KMS-11 (cell line): ENCODE measurements around the gene SDS.

Experiments
- H2AFZ ChIP-seq: fragments of 200-600 bp; sonication (generic); 2 replicates; pipeline ENCODE4 v1.6.1; 2016; ENCODE audit warnings: antibody characterized with exemption, mixed run types, low read depth
- H3K27ac ChIP-seq: fragments of 200-600 bp; sonication (generic); 2 replicates; pipeline ENCODE4 v1.6.1; 2016; ENCODE audit warnings: mild to moderate bottlenecking, mixed run types
- H3K27me3 ChIP-seq: fragments of 200-600 bp; sonication (generic); 2 replicates; pipeline ENCODE4 v1.6.1; 2017; ENCODE audit warnings: mild to moderate bottlenecking, low read depth, mixed run types, moderate library complexity; ENCODE audit not compliant: insufficient read depth
- H3K36me3 ChIP-seq: fragments of 200-600 bp; sonication (generic); 2 replicates; pipeline ENCODE4 v1.6.1; 2017; ENCODE audit warnings: mild to moderate bottlenecking, mixed run types; ENCODE audit not compliant: insufficient read depth
- H3K4me1 ChIP-seq: fragments of 200-600 bp; sonication (generic); 2 replicates; pipeline ENCODE4 v1.6.1; 2016; ENCODE audit warnings: mild to moderate bottlenecking, low read depth, mixed run types; ENCODE audit not compliant: poor library complexity, severe bottlenecking
- H3K4me2 ChIP-seq: fragments of 200-600 bp; sonication (generic); 2 replicates; pipeline ENCODE4 v1.7.0; 2016; ENCODE audit warnings: mild to moderate bottlenecking, mixed run types
- H3K4me3 ChIP-seq: fragments of 200-600 bp; sonication (generic); IDR thresholded peaks from 2 replicates; pipeline ENCODE4 v1.6.1; 2017; ENCODE audit warnings: low read depth, low read length, mixed read lengths; ENCODE audit not compliant: insufficient read depth
- H3K79me2 ChIP-seq: fragments of 200-600 bp; sonication (generic); 2 replicates; pipeline ENCODE4 v1.6.1; 2016; ENCODE audit warnings: low read depth, mixed run types; ENCODE audit not compliant: insufficient read depth
- H3K9ac ChIP-seq: fragments of 200-600 bp; sonication (generic); 2 replicates; pipeline ENCODE4 v1.6.1; 2016; ENCODE audit warnings: mild to moderate bottlenecking, mixed run types
- H4K20me1 ChIP-seq: fragments of 200-600 bp; sonication (generic); 2 replicates; pipeline ENCODE4 v1.6.1; 2016; ENCODE audit warnings: mild to moderate bottlenecking, mixed run types; ENCODE audit not compliant: insufficient read depth
- TF ChIP-seq, protein P1 (sequence below): fragments of 200-600 bp; sonication (generic); conservative IDR thresholded peaks from 2 replicates; pipeline ENCODE4 v1.6.1; 2017; ENCODE audit warnings: low read depth, mild to moderate bottlenecking, antibody characterized with exemption, low read length, moderate library complexity, mixed read lengths

Gene SDS

DNA sequence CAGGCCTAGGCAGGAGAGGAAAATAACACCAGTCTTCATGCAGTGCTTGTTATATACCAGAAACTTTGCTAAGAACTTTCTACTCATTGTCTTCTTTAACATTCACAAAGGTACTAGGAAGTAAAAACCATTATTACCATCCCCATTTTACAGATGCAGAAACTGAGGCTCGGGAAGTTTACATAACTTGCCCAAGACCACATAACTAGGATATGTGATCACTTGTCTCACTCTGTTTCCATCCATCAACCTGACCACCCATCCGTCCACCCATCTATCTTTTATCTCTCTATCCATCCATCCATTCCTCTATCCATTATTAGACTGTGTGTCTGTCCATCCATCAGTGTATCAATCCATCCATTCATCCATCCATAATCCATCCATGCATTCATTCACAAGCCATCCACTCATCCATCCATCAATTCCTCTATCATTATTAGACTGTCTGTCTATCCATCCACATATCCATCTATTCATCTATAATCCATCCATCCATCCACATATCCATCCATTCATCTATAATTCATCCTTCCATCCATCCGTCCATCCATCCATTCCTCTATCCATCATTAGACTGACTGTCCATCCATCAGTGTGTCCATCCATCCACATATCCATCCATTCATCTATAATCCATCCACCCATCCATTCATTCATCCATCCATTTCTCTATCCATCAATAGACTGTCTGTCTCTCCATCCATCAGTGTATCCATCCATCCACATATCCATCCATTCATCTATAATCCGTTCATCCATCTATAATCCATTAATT lies 35.0 kb upstream of the SDS start:
- Histone ChIP-seq H3K27ac (no peak overlapping the region), H2AFZ (no peak overlapping the region), H4K20me1 (no peaks in the 10 kb centered on the region), H3K4me3 (no peak overlapping the region), H3K4me1 (no peaks in the 10 kb centered on the region), H3K27me3 (no peaks in the 10 kb centered on the region), H3K36me3 (no peaks in the 10 kb centered on the region), H3K9ac (no peak overlapping the region), H3K79me2 (no peaks in the 10 kb centered on the region), H3K4me2 (no peak overlapping the region)
- TF ChIP-seq, protein P1, sequence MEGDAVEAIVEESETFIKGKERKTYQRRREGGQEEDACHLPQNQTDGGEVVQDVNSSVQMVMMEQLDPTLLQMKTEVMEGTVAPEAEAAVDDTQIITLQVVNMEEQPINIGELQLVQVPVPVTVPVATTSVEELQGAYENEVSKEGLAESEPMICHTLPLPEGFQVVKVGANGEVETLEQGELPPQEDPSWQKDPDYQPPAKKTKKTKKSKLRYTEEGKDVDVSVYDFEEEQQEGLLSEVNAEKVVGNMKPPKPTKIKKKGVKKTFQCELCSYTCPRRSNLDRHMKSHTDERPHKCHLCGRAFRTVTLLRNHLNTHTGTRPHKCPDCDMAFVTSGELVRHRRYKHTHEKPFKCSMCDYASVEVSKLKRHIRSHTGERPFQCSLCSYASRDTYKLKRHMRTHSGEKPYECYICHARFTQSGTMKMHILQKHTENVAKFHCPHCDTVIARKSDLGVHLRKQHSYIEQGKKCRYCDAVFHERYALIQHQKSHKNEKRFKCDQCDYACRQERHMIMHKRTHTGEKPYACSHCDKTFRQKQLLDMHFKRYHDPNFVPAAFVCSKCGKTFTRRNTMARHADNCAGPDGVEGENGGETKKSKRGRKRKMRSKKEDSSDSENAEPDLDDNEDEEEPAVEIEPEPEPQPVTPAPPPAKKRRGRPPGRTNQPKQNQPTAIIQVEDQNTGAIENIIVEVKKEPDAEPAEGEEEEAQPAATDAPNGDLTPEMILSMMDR = no peak

DNA sequence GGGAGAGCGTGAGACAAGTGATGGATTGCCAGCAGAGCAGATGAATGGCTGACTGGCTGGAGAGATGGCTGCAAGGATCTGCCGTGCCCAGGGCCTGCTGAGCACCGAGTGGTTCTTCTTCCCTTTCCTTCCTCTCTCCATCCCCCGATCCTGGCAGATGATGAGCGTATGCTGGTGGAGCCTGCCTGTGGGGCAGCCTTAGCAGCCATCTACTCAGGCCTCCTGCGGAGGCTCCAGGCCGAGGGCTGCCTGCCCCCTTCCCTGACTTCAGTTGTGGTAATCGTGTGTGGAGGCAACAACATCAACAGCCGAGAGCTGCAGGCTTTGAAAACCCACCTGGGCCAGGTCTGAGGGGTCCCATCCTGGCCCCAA lies 34.0 kb upstream of the SDS start:
- no peaks in the 10 kb centered on the region for H3K36me3 ChIP-seq
- no peak overlapping the region for H3K27ac ChIP-seq
- TF ChIP-seq, protein P1 = no peak
- no peaks in the 10 kb centered on the region for H3K27me3 ChIP-seq
- H4K20me1 ChIP-seq = no peaks in the 10 kb centered on the region
- no peaks in the 10 kb centered on the region for H3K4me1 ChIP-seq
- H3K4me2 ChIP-seq = no peak overlapping the region
- H2AFZ ChIP-seq = no peak overlapping the region
- no peak overlapping the region for H3K9ac ChIP-seq
- H3K79me2 ChIP-seq = no peaks in the 10 kb centered on the region
- no peak overlapping the region for H3K4me3 ChIP-seq

DNA sequence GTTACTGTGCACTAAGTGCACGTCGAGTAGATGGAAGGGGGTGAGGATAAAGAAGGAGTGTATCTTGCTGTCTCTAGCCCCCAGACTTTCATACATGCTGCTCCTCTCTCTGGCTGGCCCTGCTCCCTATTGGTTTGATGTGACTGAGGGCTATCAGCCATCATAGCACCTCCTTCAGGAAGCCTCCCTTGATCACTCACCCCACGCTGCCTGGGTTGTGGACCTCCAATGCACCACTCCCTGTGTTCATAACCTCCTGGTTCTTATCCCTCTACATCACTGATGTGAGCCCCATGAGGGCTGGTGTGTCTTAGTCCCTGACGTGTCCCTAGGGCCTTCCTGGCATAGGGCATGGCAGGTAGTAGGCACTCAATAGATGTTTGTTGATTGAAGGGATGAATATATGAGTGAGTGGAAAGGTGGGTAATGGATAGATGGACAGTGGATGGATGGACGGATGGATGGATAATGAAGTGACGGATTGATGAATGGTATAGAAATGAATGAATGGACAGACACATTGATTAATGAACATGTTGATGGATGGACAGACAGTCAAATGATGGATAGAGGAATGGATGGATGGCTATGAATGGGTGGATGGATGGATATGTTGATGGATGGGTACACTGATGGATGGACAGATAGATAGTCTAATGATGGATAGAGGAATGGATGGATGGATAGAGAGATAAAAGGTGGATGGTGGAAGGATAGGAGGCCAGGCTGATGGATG lies 33.5 kb upstream of the SDS start:
- Histone ChIP-seq H3K4me3 (no peak overlapping the region), H4K20me1 (no peaks in the 10 kb centered on the region), H3K9ac (no peak overlapping the region), H3K27me3 (no peaks in the 10 kb centered on the region), H3K79me2 (no peaks in the 10 kb centered on the region), H2AFZ (no peak overlapping the region), H3K4me1 (no peaks in the 10 kb centered on the region), H3K27ac (no peak overlapping the region), H3K36me3 (no peaks in the 10 kb centered on the region), H3K4me2 (no peak overlapping the region)
- TF ChIP-seq, protein P1 = no peak

DNA sequence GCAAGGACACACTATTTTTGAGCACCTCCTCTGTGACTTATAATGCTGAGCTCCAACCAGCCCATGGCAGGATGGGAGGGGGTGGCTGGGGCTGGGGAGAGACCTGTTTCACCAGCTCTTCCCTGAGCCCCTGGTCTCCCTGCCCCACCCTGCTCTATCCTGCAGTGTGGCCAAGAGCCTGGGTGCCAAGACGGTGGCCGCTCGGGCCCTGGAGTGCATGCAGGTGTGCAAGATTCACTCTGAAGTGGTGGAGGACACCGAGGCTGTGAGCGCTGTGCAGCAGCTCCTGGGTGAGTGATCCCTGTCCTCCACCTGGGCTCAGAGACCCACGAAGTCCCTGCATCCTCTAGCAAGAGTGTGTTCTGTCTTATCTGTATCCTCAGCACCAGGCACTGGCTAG lies 32.9 kb upstream of the SDS start:
- H3K79me2 ChIP-seq = no peaks in the 10 kb centered on the region
- no peak overlapping the region for H2AFZ ChIP-seq
- no peaks in the 10 kb centered on the region for H3K36me3 ChIP-seq
- H3K9ac ChIP-seq = no peak overlapping the region
- no peak overlapping the region for H3K4me2 ChIP-seq
- H3K4me1 ChIP-seq = no peaks in the 10 kb centered on the region
- H3K27me3 ChIP-seq = no peaks in the 10 kb centered on the region
- H3K27ac ChIP-seq = no peak overlapping the region
- H4K20me1 ChIP-seq = no peaks in the 10 kb centered on the region
- no peak overlapping the region for H3K4me3 ChIP-seq
- TF ChIP-seq, protein P1 = no peak
